Measurements from ENCODE around the gene R3HCC1L.
"Not testable (repeated sequence)": the region's sequence is repeated elsewhere in the genome, so short reads cannot be mapped to it uniquely, and the experiment has no call there.

R3HCC1L gene

DNA sequence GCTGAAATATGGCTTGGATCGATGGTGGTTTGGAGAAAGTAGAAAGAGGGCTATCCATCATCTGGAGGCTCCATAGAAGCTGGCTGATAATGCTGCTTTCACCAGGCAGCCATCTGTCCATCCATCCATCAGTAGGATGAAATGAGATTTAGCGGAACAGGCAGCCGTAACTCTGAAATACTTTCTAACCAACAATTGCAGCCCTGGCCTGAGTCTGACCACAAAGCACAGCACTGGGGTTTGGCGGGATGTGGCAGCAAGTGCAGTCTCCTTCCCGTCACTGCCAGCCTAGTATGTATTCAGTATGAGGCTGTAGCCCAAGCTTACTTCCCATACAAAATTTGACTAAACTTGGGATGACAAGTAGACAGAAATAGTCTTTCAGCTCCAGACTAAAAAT, 38.0 kb downstream of the R3HCC1L start:
- no peak for DNase-seq (ENCODE audit: low read depth)

DNA sequence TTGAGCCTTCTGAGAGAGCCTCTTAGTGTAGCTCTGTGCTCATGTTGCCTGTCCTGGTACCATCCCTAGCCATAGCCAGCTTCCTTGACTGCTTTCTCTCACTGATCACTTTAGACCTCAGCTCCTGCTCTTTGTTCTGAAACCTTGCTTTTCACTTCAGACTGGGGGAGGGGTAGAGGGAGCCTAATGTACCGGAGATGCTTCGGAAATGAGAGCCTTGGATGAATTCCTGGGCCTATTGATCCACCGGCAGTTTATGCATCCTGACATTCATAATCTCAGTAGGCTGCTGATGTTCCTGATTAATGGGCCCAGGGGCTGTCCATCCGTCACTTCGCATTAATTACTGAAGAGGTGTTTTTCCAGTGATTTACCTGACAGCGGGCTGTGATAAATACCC, 38.8 kb downstream of the R3HCC1L start:
- DNase-seq (ENCODE audit: low read depth): no peak

DNA sequence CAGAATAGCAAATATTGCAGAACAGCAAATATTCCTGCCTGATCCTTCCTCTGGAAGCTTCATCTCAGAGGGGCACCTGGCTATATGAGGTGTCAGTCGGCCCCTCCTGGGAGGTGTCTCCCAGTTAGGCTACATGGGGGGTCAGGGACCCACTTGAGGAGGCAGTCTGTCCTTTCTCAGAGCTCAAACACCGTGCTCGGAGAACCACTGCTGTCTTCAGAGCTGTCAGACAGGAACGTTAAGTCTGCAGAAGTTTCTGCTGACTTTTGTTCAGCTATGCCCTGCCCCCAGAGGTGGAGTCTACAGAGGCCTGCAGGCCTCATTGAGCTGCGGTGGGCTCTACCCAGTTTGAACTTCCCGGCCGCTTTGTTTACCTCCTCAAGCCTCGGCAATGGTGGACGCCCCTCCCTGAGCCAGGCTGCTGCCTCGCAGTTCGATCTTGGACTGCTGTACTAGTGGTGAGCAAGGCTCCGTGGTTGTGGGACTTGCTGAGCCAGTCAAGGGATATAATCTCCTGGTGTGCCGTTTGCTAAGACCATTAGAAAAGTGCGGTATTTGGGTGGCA, 48.0 kb downstream of the R3HCC1L start:
- not testable (repeated sequence) for DNase-seq (ENCODE audit: low read depth)

GRCh38 chr10:98186681-98187080, 52.2 kb downstream of the R3HCC1L start:
- peak; percentile 44 for DNase-seq (ENCODE audit: low read depth)

- not testable (repeated sequence) for DNase-seq (ENCODE audit: low read depth)
Observed at GRCh38 chr10:98190773-98191172, 56.3 kb downstream of the R3HCC1L start.

- DNase-seq (ENCODE audit: low read depth): no peak
Observed at GRCh38 chr10:98193037-98193436, 58.6 kb downstream of the R3HCC1L start.

- DNase-seq (ENCODE audit: low read depth): no peak
Observed at GRCh38 chr10:98194633-98195032, 60.2 kb downstream of the R3HCC1L start.

DNA sequence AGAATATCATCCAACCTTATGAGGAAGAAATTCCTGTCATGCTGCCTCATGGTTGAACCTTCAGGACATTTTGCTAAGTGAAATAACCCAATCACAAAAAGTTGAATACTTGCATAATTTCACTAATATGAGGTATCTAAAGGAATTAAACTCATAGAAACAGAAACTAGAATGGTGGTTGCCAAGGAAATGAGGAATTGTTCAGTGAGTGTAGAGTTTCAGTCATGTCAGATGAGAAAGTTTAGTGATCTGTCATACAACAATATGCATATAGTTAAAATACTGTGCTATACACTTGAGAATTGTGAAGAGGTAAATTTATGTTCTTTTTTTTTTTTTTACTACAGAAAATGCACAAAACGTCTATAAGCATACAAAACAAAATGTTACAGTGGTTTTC, 60.7 kb downstream of the R3HCC1L start:
- DNase-seq (ENCODE audit: low read depth): peak; percentile 29

DNA sequence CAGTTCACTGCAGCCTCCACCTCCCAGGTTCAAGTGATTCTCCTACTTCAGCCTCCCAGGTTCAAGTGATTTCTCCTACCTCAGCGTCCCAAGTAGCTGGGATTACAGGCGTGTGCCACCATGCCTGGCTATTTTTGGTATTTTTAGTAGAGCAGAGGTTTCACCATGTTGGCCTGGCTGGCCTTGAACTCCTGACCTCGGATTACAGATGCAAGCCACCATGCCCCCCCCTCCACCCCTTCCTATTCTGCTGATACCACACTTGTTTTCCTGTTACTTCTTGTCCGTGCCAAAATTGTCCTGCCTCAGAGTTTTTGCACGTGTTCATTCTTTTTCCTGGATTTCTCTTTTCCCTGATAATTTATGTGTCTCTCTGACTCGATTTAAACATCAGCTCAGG, 62.5 kb downstream of the R3HCC1L start:
- DNase-seq (ENCODE audit: low read depth): no peak

- no peak for DNase-seq (ENCODE audit: low read depth)
Observed at GRCh38 chr10:98201760-98202159, 67.3 kb downstream of the R3HCC1L start.

GRCh38 chr10:98202378-98202777, 67.9 kb downstream of the R3HCC1L start:
- DNase-seq (ENCODE audit: low read depth): no peak

DNA sequence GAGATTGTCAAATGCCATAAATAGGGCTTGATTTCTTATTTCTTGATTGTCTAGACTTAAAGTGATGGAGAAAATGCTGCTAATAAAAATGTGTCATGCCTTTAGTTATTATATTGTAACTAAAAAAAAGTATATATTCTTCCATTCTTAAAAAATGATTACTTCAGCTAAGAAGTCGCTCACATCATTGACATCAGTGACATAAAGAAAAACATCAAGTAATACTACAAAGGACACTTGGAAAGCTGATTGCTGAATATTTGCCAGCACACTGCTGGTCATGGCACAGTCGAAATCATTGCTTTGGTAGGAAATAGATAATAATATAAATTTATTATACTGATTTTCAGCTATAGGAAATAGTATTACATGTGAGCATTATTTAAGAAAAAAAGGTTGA, 70.9 kb downstream of the R3HCC1L start:
- DNase-seq (ENCODE audit: low read depth): no peak

DNA sequence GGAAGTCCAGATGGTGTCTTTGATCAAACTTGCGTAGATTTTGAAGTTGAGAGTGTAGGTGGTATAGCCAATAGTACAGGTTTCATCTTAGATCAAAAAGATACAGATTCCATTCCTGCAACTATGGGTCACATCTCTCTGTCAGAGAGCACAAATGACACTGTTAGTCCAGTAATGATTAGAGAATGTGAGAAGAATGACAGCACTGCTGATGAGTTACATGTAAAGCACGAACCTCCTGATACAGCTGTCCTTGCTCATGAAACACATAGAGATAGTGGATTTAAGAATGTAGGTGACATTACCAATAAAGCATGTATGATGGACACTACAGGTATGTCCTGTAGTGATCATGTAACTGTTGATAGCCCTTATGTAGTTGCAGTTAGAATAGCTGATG, 74.5 kb downstream of the R3HCC1L start:
- DNase-seq (ENCODE audit: low read depth): no peak

- DNase-seq (ENCODE audit: low read depth): no peak
Observed at GRCh38 chr10:98209441-98209840, 75.0 kb downstream of the R3HCC1L start.

- no peak for DNase-seq (ENCODE audit: low read depth)
Observed at GRCh38 chr10:98212196-98212595, 77.7 kb downstream of the R3HCC1L start.

- no peak for DNase-seq (ENCODE audit: low read depth)
Observed at GRCh38 chr10:98213740-98214139, 79.3 kb downstream of the R3HCC1L start.

GRCh38 chr10:98215373-98215772, 80.9 kb downstream of the R3HCC1L start:
- no peak for DNase-seq (ENCODE audit: low read depth)

DNA sequence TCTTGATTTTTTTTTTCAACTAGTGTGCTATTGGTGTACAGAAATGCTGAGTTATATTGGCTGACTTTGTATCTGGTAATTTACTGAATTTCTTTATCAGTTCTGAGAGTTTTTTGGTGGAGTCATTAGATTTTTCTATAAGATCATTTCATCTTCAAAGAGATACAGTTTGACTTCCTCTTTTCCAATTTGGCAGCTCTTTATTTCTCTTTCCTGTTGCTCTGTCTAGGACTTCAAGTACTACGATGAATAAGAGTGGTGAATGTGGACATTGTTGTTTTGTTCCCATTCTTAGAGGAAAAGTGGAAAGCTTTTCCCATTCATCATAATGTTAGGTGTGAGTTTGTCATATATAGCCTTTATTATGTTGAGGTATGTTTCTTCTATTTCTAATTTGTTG, 83.3 kb downstream of the R3HCC1L start:
- no peak for DNase-seq (ENCODE audit: low read depth)

- no peak for DNase-seq (ENCODE audit: low read depth)
Observed at GRCh38 chr10:98223874-98224273, 89.4 kb downstream of the R3HCC1L start.

GRCh38 chr10:98224509-98224908, 90.1 kb downstream of the R3HCC1L start:
- DNase-seq (ENCODE audit: low read depth): peak; percentile 36

DNA sequence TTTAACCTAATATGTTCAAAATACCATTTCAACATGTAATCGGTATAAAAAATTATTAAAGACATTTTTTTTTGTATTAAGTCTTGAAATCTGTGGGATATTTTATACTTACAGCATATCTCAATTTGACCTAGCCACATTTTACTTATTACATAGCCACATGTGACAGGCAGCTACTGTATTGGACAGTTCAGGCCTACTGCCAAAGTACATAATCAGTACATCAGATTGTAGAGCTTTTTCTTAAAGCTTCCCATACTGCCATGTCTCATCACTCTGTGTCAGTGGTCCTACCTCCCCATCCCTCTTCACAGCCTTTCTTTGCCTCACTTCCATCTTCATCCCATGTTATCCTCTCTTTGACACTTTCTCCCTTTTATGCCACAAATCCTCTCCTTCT, 90.5 kb downstream of the R3HCC1L start:
- peak; percentile 54 for DNase-seq (ENCODE audit: low read depth)

DNA sequence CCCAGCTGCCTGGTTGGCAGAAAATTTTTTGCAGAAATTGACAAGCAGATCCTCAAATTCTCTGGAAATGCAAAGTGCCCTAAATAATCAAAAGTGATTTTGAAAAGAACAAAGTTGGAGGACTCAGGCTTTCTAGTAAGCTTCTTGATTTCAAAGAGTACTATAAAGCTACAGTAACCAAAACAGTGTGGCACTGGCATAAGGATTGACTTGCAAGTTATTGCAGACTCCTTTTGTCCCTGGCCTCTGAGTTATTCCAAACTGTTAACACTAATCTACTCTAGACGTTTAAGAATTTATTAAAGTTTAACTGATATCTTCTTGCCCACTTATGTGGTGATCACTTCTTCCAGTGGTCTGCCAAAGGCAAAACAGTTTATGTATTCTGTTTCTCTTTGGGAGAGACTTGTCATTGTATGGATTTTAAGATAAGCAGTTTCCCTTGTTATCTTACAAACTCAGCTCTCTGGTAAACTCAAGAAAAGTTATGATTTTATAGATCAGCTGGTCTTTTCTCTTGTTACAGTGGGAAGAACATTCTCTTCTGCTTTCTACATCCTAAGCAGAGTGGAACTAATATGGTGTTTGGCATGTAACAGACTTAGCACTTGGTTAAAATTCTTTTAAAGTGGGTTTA, 92.2 kb downstream of the R3HCC1L start:
- no peak for DNase-seq (ENCODE audit: low read depth)

DNA sequence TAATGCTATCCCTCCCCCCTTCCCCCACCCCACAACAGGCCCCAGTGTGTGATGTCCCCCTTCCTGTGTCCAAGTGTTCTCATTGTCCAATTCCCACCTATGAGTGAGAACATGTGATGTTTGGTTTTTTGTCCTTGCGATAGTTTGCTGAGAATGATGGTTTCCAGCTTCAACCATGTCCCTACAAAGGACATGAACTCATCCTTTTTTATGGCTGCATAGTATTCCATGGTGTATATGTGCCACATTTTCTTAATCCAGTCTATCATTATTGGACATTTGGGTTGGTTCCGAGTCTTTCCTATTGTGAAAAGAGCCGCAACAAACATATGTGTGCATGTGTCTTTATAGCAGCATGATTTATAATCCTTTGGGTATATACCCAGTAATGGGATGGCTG, 93.3 kb downstream of the R3HCC1L start:
- DNase-seq (ENCODE audit: low read depth): not testable (repeated sequence)

DNA sequence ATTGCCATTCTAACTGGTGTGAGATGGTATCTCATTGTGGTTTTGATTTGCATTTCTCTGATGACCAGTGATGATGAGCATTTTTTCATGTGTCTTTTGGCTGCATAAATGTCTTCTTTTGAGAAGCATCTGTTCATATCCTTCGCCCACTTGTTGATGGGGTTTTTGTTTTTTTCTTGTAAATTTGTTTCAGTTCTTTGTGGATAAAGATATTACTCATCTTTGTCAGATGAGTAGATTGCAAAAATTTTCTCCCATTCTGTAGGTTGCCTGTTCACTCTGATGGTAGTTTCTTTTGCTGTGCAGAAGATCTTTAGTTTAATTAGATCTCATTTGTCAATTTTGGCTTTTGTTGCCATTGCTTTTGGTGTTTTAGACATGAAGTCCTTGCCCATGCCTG, 93.8 kb downstream of the R3HCC1L start:
- not testable (repeated sequence) for DNase-seq (ENCODE audit: low read depth)

Data from iris pigment epithelial cell (primary cell).